Activated CD8-positive, alpha-beta memory T cell treated with anti-CD3 and anti-CD28 coated beads, Interleukin-2, amount 50 U/mL, for 24 hours (primary cell): ENCODE data around the gene BBOF1.
A peak's percentile ranks its signal among the peaks of the same experiment; 100 is the strongest.
"Not testable (repeated sequence)": the region's sequence is repeated elsewhere in the genome, so short reads cannot be mapped to it uniquely, and the experiment has no call there.

ENCODE experiments used
- DNase-seq: peaks from one replicate; pipeline ENCODE4 v3.0.0-alpha.2; 2020; ENCODE audit errors: extremely low read depth

The BBOF1 gene

GRCh38 chr14:74018586-74019407 lies at the start of gene BBOF1, which contains the start of gene ENTPD5:
BBOF1 (plus strand) TSS chr14:74019349; CDS start chr14:74019479, 130 bp downstream.
ENTPD5 (minus strand) TSS chr14:74019288; CDS start chr14:73988102, 31,186 bp downstream.
- DNase-seq, result peak; percentile 55

DNA sequence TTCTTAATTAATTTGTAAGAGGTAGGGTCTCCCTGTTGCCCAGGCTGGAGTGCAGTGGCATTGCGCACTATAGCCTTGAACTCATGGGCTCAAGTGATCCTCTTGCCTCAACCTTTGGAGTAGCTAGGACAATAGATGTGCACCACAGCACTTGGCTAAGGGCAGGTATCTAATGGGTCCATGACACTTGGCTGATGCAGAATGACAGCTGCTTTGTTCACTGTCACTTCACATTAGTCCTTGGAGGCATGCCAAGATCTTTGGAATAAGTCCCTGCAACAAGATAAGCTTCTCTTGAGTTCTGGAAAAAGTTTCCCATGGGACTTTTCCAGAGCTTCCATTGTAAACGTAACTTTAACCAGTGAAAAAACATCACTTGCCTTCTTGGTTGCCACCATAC lies 45.7 kb upstream of the BBOF1 start:
- no peak for DNase-seq

DNA sequence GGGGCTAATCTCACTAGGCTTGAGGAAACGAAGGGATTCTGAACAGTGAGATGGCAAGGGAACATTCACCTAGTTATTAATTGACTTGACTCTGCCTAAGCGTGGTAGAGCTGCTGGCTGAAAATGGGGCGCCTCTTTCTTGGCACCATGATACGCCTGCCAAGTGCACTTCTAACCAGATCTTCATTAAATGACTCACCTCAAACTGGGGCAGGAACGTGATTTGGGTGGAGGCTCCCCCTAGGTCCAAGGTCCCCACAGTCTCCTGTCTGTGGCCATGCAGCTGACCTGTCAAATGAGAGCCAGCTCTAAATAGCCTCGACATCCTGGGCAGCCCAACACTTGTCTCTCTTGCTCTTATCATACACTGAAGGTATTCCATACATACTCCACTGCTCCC lies 43.0 kb upstream of the BBOF1 start:
- no peak for DNase-seq

- no peak for DNase-seq
Observed at GRCh38 chr14:73977896-73978295, 41.3 kb upstream of the BBOF1 start.

GRCh38 chr14:73988065-73988464 lies 31.1 kb upstream of the BBOF1 start:
- no peak for DNase-seq

DNA sequence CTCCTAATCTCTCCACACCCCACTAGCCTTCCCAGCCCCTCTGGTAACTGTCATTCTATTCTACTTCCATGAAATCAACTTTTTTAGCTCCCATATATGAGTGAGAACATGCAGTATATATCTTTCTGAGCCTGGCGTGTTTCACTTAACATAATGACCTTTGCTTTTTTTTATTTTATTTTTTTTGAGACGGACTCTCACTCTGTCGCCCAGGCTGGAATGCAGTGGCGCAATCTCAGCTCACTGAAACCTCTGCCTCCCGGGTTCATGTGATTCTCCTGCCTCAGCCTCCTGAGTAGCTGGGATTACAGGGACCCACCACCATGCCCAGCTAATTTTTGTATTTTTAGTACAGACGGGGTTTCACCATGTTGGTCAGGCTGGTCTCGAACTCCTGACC lies 30.5 kb upstream of the BBOF1 start:
- DNase-seq, result not testable (repeated sequence)

GRCh38 chr14:73991092-73991491 lies 28.1 kb upstream of the BBOF1 start:
- no peak for DNase-seq

DNA sequence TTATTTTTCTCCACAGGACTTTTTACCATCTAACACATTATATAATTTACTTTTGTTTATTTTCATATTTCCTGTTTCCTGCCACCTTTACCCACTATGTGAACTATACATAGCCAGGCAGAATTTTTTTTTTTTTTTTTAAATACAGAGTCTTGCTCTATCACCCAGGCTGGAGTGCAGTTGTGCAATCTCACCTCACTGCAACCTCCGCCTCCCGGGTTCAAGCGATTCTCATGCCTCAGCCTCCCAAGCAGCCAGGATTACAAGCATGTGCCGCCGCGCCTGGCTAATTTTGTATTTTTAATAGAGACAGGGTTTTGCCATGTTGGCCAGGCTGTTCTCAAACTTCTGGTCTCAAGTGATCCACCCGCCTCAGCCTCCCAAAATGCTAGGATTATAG lies 24.2 kb upstream of the BBOF1 start:
- DNase-seq, result not testable (repeated sequence)

DNA sequence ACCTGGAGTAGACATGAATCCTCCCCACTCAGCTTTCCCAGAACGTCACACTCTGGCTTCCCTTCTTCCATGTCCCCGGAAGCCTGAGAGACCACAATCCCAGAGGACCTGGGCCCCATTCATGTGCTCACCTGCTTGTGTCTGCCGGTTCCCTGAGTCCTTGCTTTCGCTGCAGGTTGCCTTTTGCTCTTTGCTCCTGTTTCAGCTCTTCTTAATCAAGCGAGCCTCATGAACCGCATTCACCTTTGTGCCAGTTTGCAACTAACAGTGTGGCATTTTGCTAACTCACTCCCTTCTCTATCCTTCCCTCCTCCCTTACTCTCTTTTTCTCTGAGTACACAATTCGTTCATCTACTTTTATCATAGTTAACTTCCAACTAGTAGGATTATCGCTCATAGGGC lies 23.2 kb upstream of the BBOF1 start:
- no peak for DNase-seq

DNA sequence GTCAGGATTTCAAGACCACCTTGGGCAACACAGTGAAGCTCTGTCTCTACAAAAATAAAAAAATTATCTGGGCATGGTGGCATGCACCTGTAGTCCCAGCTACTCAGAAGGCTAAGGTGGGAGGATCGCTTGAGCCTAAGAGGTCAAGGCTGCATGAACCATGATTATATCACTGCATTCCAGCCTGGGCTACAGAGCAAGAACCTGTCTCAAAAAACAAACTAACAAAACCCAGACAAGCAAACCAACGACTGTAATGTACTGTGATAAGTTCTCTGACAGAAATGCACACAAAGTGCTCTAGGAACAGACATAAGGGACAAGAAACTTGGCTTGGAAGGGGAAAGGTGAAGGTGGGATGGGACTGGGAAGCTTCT lies 22.4 kb upstream of the BBOF1 start:
- no peak for DNase-seq

DNA sequence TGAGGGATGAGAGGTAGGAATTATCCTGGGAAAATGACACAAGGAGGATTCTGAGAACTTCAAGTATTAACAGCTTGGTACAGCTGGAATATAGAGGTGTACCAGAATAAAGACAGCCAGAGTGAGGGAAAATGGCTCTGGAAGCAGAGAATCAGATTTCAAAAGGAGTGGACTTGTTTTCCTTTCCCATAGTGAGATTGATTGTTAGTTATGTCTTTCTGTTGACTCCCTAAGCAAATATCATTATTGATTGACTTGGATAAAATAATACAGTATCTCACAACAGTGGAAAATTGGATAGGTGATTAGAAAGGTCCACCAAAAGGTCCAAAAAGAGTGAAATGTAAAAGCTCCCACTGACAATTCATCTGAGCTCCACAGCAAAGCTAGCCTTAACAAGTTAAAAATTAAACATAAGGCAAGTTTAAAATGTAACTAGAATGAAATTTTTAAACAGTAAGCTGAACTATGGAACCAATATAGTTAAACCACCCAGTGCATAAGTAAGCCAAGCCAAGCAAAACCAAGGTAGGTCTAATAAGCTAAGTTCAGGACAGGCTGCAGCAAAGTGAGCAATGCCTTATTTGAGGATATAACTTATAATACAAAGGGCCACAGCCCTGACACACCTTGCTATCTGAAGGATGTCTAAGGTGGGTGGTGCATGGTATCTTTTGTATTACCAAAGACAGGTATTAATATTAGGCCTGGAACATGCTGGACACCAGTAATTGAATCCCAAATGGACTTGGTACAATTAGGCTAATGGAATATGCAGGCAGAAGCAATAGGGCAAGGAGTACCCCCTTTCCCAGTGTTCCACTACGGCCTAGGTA lies 21.8 kb upstream of the BBOF1 start:
- DNase-seq, result no peak

- DNase-seq, result no peak
Observed at GRCh38 chr14:73997944-73998447, 21.2 kb upstream of the BBOF1 start.

GRCh38 chr14:73998726-73999125 lies 20.4 kb upstream of the BBOF1 start:
- DNase-seq, result no peak

DNA sequence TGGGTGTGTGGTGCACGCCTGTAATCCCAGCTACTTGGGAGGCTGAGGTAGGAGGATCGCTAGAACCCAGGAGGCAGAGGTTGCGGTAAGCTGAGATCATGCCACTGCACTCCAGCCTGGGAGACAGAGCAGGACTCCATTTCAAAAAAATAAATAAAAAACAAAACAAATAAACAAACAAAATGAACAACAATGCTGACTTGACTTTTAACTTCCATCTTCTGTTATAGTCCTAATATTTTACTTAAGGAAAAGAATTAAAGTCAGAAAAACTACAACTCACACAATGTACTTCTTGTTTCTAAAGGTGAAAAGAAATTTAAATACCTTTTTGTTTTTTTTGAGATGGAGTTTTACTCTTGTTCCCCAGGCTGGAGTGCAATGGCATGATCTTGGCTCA lies 13.5 kb upstream of the BBOF1 start:
- DNase-seq, result not testable (repeated sequence)

- no peak for DNase-seq
Observed at GRCh38 chr14:74008843-74009499, 10.2 kb upstream of the BBOF1 start.

DNA sequence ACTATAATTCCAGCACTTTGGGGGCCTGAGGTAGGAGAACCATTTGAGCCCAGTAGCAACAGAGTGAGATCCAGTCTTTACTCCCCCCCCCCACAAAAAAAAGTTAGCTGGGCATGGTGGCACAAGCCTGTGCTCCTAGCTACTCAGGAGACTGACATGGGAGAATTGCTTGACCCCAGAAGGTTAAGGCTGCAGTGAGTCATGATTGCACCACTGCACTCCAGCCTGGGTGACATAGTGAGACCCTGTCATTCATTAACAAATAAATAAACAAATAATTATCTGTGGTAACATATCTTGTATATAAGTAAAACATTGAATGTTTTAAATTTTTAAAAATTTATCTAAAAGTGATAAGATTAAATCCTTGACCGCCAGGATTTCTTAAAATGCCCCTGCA lies 4.8 kb upstream of the BBOF1 start:
- no peak for DNase-seq

DNA sequence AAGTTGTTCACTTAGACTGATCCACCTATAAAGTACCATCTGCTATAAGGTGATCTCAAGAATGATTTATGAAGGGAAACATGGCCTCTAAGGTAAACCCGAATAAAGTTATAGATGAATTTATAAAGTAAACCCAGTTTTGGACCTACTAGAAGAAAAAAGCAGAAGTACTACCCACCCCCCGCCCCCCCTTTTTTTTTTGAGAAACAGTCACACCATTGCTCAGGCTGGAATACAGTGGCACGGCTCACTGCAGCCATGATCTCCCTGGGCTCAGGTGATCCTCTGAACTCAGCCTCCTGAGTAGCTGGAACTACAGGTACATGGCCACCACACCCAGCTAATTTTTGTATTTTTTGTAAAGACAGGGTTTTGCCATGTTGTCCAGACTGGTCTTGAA lies 4.0 kb upstream of the BBOF1 start:
- DNase-seq, result no peak

DNA sequence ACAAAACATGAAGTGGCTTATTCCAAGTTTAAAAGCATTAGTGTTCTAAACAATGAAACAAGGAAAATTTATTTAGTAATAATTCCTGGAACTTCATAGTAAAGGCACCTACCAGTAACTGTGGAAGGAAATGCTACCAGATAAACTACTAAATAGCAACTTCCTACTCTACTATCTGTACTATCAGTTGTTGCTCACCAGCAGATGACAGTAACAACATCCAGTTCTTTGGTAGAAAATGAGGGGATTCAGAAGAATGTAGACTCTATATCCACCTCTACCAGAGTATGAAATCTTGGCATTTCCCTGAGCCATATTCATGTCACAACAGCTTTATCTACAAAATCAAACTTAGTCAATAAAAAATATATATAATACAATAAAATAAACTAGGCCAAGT lies 3.2 kb upstream of the BBOF1 start:
- no peak for DNase-seq

GRCh38 chr14:74018174-74018585 lies 969 bp upstream of the BBOF1 start:
- no peak for DNase-seq

DNA sequence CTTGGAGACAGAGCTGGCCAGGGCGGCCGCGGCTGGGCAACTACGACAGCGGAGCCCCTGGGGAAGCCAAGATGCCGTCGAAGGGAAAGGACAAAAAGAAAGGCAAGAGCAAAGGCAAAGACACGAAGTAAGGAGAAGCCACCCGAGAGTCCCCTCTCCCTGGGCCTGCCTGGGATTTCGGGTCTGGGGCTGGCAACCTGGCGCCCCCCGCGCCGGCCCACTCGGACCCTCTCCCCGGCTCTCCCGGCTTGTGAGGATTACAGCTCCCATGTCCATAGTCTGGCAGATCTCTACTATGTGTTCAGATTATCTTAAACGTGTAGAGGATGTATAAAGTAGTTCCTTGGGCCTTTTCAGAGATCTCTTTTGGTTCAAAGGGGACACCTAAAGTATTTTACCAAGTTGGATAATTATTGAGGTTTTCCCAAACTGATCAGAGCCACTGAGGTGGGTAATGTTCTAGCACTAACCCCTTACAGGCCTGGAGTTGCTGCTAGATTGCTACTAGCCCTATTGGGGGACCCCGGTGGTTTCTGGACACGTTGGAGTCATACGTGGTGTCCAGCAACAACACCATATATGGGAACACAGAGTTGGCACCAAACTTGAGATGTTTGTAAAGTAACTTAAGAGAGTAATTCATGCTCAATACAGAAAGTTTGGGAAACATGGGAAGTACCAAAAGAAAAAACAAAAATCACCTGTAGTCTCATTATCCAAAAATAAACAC lies 424 bp downstream of the BBOF1 start:
- no peak for DNase-seq

DNA sequence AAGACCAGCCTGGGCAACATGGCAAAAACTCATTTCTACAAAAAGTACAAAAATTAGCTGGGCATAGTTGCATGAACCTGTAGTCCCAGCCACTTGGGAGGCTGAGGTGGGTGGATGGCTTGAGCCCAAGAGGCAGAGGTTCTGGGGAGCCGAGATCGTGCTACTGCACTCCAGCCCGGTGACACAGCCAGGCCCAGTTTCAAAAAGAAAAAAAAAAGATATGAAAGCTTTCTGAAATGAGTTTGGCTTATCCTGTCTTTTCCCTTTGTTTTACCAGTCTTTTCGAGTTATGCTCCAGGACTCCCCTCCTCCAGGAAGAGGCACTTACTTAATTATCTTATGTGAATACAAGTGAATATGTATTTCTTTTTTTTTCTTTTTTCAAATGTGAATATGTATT lies 3.2 kb downstream of the BBOF1 start:
- no peak for DNase-seq

- DNase-seq, result no peak
Observed at GRCh38 chr14:74029136-74029535, 10.0 kb downstream of the BBOF1 start.
